GM18519 (cell line): Measurements from ENCODE around the gene SH3RF1.
"Not testable (repeated sequence)": the region's sequence is repeated elsewhere in the genome, so short reads cannot be mapped to it uniquely, and the experiment has no call there.

Experiments
- ATAC-seq: cut with Tn5 transposase; IDR thresholded peaks from one replicate; pipeline ENCODE4 v1.9.1; 2021; ENCODE audit warnings: mild to moderate bottlenecking, moderate library complexity; ENCODE audit not compliant: unreplicated experiment, low FRiP score

SH3RF1 gene

DNA sequence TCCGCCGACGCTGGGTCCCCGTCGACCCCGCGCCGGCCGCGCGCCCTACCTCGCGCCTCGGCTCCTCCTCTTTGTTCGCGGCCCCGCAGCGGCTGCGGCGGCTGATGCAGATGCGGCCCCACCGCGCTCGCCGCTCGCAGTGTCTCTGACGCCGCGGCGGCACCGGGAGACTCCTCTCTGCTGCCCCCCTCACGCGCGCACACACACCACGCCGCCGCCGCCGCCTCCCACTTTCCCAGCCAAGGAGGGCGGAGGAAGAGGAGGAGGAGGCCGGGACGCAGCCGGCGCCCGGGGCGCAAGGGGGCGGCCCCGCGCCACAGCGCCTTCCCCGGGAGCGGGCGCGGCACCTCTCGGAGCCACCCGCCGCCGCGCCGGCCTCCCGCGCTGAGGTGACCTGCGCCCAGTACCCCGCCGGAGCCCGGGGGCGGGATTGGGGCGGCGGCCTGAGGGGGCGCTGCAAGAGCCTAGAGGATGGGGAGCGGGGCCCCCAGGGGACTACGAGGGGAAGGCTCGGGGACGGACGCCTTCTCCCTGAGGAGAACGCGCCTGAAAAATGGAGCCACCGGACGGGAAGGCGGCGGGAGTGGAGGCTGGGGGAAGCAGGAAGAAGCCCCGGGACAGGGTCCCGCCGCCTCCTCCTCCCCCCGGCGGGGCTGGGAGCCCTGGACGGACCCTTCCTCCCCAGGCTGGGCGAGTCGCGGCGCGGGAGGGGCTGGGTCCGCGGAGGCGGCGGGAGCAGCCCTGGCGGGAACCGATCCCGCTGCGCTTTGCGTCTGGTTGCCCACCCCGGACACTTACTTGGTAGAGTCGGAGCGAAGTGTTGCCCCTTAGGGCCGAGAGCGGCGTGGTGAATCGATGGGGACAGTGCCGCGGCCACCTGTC lies at the start of gene SH3RF1:
SH3RF1 (minus strand) TSS at position 147 of the 882 bp plus-strand sequence. CDS start 1,744 bp downstream, outside the sequence.
- ATAC-seq, result peak; percentile 30

DNA sequence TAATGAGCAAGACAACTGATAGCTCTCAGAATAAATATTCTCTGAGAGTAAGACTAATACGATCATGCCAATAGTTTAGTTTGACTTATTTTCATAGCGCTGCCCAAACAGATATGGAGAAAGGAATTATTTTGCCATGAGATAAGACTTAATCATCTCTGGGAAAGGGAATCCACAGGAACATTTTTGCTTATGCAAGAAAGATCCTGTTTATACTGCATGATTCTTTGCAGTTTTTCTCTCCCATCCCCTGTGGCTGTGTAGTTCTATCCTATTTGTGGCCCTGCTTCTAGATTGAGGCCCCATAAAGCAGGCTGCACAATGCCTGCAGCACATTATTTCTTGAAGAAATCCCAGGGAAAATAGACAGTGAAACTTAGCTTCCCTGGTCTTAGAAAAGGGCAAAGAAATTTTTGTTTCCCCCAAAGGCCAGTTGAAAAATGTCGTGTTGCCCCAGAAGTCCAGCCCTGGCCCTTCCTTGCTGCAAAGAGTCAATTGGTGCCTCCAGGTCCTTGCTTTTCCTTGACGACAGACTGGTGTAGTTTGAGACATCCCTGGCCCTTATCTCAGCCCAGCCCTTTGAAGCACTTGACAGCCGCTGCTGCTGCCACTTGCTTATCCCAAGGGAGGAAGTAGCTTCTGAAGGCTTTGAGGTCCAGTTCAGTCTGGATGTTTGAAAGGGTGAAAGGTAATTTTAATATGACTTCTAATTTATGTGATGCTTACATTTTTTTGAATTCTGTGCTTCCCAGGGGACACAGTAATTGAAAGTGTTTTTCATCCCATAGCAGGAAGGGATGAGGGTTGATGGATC lies 45.0 kb upstream of the SH3RF1 start:
- ATAC-seq, result no peak

DNA sequence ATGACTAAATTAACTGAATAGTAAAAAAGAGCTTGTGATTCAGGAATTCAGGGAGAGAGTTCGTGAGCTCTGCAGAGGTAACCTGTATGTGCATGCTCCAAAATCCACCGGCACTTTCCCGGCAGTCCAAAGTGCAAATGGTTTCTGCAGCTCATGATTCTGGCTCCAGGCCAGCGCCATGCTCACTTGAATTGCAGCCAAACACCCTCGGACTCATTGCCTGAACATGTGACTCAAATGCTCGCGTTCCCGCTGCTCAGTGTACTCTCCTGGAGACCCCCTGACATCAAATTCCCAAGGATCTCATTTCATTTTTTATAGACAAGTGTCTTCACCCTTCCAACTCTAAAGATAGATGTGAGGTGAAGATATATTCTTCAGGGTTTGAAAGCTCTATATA lies 44.1 kb upstream of the SH3RF1 start:
- ATAC-seq, result no peak

DNA sequence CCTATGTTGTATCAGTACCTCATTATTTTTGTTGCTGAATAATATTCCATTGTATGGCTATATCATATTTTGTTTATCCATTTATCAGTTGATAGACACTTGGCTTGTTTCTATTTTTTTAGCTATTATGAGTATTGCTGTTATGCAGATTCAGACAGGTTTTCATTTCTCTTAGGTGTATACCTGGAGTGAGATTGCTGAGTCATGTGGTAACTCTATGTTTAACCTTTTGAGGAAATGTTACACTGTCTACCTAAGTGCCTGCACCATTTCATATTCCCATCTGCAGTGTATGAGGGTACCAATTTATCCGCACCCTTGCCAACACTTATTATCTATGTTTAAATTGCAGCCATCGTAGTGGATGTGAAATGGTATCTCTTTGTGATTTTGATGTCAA lies 43.0 kb upstream of the SH3RF1 start:
- ATAC-seq, result no peak

DNA sequence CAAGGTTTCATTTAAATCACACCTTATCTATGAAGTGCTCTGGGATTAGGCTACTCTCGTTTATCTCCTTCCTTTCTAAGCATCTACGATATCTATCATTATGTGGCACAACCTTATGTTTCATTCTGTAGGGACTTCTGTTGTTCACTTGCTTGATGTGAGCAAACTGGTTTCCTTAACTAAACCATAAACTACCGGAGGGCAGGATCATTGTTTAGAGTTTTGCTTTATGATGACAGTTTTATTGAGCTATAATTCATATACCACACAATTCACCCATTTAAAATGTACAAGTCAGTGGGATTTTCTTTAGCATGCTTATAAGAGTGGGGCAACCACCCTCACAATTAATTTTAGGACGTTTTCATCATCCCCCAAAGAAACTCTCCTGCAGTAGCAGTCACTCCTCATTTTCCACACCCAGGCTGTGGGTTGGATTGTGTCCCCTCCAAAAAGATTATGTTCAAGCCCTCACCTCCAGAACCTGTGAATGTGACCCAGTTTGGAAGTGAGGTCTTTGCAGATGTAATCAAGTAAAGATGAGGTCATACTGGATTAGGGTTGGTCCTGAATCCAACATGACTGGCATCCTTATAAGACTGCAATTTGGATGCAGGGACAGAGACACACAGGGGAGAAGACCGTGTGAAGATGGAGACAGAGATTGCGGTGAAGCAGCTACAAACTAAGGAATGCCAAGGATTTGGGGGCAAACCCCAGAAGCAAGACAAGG lies 42.1 kb upstream of the SH3RF1 start:
- ATAC-seq, result no peak

DNA sequence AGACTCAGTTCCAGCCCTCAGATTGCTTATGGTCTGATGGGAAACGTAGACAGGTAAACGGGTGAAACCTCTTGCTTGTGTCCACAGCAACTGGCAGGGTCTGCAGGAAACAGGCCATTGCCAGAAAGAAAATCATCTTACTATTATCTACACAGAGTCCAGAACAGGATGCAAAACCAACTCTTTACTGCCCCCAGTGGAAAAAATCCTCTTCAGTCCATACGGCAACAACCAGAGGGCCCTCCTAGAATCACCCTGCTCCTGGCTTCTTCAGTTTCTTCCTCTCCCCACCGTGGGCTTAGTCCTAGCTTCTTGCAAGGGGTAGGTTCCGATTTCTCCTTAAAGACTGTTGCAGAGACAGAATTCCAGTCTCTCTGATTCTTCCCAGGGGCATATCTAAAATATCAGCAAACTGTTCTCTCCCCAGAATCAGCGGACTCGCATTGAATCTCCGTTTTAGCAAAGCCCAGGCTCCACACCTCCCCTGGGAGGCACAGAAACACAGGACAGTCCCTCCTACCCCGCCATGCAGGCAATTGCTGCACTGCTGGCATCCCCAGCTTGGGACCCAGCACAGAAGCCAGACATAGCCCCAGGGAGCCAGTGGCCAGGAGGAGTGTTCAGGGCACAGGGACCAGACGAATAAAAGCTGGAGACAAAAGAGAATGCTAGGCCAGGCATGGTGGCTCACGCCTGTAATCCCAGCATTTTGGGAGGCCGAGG lies 41.0 kb upstream of the SH3RF1 start:
- ATAC-seq, result peak; percentile 87

DNA sequence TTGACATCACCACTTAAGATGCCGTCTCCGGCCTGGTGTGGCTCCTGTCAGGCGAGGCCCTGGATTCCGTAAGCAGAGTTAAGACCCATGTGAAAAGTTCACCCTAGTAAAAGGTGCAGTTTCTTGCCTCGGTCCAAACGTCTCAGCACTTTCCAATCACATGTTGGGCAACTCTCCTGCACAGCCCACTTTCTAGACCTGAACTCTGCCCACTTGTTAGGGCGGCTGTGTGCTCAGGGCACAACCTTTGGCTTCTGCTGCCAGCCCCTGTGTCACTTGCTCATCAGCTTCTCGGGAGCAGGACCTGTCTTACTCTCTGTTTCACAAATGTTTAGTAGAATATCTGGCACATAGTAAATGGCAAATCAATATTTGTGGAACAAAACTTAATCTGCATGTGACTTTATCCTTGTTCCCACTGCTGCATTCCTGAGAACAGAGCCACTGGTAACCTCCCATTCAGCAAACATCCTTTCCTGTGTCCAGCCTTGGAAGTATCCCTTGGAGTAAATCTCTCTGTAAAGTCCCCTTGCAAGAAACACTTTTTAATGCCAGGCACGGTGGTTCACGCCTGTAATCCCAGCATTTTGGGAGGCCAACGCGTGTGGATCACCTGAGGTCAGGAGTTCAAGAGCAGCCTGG lies 38.7 kb upstream of the SH3RF1 start:
- ATAC-seq, result no peak

DNA sequence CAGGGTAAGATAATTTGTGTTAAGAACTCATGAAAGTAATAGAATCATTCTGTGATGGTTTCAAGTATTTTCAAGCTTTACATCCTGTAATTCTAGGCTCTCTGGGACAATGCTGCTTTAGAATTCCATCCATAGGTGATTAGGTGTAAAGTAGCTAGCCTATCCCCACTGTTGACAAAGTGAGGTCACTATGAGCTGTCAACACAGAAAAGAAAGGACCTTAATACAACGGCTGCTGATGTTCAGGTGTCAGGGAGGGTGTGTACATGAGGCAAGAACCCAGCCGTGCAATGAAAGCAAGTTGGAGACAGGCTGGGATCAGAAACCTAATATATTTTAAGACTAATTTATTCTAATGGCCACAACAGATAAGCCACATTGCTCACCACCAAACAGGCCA lies 36.8 kb upstream of the SH3RF1 start:
- ATAC-seq, result no peak

DNA sequence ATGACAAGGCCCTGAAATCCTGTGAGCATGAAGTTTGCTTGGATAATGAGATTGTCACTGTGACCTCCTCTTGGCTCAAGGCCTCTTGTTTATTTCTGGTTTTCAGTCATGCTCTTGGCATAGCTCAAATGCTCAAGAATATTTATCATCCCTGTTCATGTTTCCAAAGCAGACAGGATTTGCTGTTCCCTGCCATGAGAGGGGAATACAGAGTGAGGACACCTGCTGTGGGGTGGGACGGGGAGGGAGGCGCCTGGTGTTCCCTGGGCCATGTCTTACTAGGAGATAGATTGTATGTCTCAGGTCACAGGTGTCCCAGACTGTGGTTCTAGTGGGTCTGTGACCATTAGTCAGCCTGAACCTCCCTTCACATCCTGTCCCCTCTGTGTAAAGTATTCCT lies 34.9 kb upstream of the SH3RF1 start:
- no peak for ATAC-seq

DNA sequence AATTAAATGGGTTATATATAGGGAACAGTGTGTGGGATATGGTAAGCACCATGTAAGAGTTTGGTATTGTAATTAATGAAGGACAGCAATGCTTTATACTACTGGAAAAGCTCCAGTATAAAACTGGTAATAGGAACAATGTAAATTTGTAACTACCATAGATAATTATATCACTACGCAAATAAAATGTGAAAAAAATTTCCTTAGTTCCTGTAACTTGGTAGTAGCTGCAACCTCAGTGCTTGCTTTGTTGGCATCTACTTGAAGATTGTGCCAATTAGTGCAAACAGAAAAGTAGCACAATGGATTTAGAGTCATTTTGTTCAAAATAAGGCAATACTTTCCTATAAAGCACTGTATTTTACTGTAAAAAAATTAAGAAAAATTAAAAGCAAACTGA lies 34.4 kb upstream of the SH3RF1 start:
- no peak for ATAC-seq

DNA sequence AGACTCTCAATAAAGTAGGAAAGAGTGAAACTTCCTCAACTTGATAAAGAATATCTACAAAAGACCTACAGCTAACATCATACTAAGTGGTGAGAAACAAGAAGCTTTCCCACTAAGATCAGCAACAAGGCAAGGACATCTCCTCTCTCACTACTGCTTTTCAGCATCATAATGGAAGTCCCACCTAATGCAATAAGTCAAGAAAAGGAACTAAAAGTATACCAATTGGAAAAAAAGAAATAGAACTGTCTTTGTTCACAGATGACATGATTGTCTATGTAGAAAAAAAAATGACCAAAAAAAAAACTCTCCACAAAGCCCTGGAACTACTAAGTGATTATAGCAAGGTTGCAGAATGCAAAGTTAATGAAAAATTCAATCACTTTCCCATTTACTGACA lies 25.1 kb upstream of the SH3RF1 start:
- ATAC-seq, result peak; percentile 33

DNA sequence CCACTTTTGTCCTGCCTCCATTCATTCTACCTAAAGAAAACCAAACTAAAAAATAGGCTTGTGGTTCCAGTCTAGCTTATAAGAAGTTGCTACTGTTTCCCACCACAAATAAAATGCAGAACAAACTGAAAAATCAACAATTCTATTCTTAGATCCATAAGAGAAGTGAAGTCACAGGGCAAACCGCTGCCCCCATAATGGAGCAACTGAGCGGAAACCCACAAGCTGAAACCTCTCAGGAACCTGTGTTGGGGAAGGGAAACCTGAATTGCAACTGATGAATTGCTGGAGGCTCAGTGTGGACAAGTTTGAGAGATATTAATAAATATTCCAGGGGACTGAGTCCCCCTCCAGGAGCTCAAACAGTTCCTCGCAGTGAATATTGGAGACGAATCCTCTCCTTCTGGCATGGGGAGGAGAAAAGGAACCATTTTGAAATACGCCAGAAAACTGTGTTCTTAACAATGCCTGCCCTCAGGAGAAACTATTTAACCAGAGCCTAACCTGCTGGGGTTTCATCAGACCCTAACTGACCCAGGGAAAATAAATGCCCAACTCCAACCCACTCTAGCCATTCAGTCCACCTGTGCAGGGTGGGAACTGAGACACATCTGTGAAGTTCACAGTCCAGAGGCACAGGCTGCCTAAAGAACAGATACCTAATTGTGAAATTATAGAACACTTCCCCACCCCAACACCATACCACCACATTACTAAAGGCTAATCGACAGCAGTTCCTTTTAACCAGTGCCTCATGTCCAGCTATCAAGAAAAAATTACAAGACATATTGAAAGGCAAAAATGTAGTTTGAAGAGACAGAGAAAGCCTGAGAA lies 22.8 kb upstream of the SH3RF1 start:
- peak; percentile 77 for ATAC-seq

DNA sequence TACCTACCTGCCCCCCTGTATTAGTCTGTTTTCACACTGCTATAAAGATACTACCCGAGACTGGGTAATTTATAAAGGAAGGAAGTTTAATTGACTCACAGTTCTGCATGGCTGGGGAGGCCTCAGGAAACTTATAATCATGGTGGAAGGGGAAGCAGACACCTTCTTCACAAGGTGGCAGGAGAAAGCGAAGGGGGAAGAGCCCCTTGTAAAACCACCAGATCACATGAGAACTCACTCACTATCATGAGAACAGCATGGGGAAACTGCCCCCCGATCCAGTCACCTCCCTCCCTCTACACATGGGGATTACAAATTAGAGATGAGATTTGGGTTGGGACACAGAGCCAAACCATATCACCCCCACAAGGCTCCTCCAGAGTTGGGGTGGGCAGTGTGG lies 17.2 kb upstream of the SH3RF1 start:
- ATAC-seq, result not testable (repeated sequence)

DNA sequence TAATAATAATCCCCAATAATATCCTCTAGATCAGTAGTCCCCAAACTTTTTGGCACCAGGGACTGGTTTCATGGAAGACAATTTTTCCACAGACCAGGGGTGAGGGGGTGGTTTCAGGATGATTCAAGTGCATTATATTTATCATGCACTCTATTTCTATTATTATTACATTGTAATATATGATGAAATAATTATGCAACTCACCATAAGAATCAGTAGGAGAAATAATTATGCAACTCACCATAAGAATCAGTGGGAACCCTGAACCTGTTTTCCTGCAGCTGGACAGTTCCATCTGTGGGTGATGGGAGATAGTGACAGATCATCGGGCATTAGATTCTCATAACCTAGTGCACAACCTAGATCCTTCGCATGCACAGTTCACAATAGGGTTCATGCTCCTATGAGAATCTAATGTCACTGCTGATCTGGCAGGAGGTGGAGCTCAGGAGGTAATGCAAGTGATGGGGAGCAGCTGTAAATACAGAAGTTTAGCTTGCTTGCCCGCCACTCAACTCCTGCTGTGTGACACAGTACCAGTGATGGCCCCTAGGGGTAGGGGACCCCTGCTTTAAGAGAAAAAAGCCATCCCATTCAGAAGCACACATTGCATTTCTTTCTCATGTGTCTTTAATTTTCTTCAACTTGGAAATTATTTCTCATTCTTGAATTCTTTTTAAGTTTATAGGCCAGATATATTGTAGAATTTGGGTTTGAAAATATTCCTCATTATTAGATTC lies 16.0 kb upstream of the SH3RF1 start:
- peak; percentile 68 for ATAC-seq

DNA sequence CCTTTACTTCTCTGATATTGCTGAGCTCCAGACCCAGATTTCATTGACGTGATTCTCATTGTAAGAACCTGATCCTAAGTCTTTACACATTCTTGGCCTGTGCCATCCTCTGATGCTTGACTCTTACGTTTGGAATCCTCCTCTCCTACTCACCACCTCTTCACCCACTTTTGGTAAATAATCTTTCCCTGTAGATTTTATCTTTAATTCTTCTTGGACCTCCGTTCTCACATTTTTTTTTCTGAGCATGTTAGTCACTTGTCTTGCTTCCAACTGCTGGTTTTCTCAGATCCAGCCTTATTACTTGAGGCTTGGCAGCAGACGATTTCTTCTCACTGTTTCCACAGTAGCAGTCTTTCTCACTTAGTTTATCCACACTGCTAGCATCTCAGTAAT lies 12.4 kb upstream of the SH3RF1 start:
- no peak for ATAC-seq

DNA sequence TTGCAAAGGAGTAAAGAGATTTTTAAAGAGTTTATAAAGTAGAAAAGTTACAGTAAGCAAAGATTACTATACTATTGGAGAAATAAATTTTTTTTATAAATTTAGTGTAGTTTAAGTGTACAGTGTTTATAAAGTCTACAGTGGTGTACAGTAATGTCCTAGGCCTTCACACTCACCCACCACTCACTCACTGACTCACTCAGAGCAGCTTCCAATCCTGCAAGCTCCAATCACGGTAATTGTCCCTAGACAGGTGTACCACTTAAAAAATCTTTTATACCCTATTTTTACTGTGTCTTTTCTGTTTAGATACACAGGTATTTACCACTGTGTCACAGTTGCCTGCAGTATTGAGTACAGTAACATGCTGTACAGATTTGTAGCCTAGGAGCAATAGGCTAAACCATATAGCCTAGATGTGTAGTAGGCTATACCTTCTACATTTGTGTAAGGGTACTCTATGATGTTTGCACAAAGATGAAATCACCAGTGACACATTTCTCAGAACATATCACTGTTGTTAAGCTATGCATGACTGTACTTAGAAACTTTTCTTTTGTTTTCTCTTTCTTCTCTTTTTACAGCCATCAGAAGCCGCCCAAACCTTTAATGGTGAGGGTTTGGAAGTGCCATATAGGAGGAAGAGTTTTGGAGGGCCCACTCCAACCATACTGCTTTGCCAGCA lies 11.8 kb upstream of the SH3RF1 start:
- ATAC-seq, result no peak

DNA sequence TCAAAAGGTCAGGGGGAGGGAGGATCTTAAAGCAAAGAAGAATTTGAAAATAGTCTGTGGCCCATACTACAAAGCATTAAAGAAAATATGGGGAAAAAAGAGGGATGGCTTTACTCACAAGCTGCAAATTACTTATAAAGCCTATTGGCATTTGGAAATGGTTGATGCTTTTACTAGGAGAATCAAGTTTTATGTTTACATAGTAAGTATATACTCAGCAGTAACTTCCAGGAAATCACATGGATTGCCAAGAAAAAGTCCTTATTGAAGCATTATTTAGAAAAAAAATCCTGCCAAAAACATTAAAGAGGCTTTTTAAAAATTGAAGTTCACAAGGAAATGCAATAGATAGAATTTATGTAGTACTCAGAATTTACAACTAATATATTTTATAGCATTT lies 8.4 kb upstream of the SH3RF1 start:
- ATAC-seq, result no peak

DNA sequence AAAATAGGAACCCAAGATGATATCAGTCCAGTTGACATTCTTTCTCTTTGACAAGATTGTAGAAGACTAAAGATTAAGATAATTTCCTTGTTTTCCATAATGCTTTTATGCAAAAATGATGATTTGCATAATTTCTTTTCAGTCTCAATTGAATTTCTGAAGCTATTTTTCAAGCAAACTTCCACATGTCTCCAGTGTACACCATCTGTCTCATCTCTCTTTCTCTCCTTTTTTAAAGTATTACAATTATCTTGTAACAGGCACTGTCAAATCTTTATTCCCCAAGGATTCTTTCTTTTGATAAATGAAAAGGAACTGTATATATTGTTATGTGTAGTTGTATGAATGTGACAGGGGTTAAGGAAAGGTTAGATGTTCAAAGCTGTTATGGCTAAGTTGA lies 7.9 kb upstream of the SH3RF1 start:
- ATAC-seq, result no peak
